SU-DHL-6 (cell line): ENCODE measurements around the gene ZDHHC11.
"Not testable (repeated sequence)": the region's sequence is repeated elsewhere in the genome, so short reads cannot be mapped to it uniquely, and the experiment has no call there.

Experiments
- CTCF ChIP-seq: fragments of 200-600 bp; sonication (generic); IDR thresholded peaks from one replicate; pipeline ENCODE4 v1.5.1; 2017; ENCODE audit warnings: antibody characterized with exemption, mild to moderate bottlenecking, low read length, moderate library complexity; ENCODE audit not compliant: insufficient read depth, poor library complexity, severe bottlenecking
- EZH2phosphoT487 ChIP-seq: fragments of 200-600 bp; sonication (generic), shearing (Covaris generic); conservative IDR thresholded peaks from 2 replicates; pipeline ENCODE4 v1.6.1; 2018; ENCODE audit warnings: mild to moderate bottlenecking, antibody characterized with exemption, low read length, moderate library complexity, mixed read lengths

- TF ChIP-seq EZH2phosphoT487, CTCF: not testable (repeated sequence)
Observed at GRCh38 chr5:801055-801454, 49.7 kb downstream of the ZDHHC11 start.
